Fibroblast of peridontal ligament (primary cell): ENCODE results near the gene AARS2.
A peak's percentile ranks its signal among the peaks of the same experiment; 100 is the strongest.

Experiments
- DNase-seq: peaks from one replicate; pipeline ENCODE4 v3.0.0-alpha.2; 2010; ENCODE audit errors: extremely low read depth

AARS2 gene

DNA sequence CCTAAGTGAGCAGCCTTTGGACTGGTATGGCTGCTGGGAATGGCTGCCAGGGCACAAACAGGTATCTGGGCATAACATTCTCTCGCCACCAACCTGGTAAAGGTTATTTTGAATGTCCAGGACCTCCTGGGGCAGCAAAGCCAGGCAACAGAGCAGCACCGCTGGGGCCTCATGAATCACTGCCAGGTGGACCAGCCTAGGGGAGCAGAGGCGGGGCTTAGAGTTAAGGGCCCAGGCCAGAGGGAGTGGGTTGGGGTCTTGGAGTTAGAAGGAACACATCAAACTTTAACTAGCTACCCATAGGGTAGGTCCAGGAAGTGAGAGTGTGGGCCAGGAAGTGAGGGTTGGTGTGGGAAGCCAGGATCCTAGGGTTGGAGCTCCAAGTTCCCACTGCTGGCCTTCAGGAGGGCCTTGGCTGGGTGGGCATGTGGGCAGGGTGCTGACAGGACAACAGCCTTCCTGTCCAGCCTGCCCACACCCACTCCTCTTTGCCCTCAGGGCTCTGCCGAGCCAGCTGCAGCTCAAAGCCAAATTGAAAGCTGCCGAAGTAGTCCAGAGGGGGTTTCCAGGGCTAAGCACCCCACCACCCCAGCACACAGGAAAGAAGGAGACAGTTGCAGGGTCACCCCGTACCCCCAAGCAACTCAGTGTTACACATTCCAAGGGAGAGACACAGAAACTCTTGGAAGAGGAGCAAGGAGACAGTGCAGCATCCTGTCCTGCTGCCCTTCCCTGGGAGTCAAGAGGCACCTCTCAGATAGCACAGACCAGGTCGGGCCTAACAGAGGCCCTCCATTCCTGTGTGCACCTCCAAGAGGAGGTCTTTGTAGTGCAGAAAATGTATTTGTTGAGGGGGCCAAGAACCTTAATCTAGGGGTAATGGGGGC lies 50.4 kb downstream of the AARS2 start:
- DNase-seq: no peak

DNA sequence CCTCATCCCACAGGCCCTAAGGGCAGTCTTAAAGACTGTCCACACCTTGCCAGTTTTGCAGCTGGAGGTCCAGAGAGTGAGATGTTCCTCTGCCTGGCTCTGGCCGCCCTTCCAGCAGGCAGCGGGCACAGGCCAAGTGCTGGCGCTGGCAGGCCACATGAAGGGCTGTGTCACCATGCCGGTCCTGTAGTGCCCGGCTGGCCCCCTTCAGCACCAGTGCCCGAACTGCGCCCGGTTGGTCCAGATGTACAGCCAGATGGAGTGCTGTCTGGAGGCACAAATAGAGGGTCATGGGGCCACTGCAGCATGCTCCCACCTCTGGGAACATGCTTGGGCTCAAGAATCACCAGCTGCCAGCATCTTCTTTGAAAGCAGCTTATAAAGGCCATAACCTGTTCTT lies 51.6 kb downstream of the AARS2 start:
- DNase-seq: no peak

DNA sequence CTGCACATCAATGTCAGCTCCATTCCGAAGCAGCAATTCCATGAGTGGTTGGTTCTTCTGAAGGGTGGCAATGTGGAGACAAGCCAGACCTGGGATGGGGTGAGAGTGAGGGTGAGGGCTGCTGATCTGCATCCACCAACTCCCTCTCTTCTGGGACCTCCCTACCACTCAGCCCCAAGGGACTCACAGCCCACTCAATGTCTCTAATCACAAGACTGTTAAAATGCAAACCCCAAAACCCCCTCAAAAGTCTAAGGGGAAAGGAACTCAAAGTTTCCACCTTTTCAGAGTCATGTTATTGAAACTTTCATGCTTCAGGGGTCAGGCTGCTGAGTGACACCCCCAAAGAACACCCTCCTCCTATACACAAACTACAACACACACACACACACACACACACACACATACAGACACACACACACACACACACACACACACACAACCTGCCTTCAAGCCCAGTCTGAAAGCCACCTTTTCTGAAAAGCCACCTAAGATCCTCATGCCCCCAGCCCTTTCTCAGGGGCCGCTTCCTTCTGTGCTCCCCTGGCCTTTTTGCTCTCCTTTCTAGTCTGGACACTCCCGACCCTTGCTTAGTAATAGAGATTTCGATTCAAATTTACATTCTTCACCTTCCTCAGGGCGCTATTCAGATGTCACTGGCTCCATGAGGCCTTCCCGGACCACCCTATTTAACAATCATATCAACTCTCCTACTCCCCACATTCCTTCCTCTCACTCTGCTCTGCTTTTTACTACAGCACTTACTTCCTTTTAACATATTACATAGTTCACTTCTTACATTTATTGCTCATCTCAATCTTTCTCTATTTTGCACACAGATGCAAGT lies 52.5 kb downstream of the AARS2 start:
- no peak for DNase-seq

DNA sequence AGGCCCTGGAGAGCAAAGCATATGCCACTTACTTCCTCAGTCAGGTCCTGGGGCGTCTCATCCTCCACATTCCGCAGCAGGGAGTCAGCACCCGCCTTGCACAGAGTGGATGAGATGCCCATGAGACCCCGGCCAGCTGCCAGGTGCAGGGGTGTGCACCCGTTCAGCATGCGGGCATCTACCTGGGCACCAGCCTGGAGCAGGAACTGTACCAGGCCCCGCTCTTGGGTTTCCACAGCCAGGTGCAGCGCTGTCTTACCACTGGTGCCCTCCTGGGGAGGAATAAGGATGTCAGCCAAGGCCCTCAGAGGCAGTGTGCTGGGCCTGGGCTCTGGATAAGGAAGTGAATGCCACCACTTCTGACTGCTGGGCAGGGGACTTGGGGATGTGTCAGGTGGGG lies 53.1 kb downstream of the AARS2 start:
- DNase-seq: no peak

DNA sequence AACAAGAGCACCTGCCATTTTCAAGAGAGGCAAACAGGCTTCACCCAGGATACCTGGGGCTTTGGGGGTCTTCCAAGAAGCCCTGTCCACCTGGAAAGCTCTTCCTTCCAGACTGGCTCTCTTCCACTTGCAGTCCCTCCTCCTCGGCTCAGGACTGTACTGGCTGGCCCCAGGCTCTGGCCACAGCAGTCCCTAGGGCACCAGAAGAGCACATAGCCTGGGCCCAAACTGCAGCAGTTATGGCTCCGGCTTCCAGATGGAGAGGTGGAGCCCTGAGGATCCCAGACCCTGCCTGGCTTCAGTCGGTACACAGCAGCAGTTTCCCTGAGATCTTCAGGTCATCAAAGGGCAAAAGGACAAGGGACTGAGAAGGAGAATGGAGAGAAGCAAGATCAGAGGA lies 54.2 kb downstream of the AARS2 start:
- DNase-seq: no peak

DNA sequence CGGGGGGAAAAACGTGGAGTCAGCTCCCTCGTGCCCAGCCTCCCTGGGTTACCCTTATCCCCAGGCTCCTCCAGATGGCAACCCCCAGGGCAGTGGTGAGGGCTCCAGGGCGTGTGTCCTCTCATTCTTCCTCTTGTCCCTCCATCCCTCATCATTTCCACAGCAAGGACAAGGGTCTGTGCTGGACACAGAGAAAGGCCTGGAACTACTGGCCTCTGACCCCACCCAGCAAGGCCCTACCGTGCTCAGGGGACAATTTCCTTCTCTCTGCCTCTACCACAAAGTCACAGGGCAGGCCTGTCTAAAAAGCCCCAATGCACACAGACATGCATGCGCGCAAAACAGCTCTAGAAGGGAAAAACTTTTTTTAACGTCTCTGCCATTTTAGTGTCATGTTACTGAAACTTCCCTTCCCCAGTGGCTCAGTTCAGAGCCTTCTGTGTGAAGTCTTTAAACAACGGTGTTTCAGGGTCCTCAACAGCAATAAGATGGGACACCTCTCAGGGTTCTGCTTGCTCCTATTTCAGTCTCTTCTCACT lies 54.8 kb downstream of the AARS2 start:
- DNase-seq: no peak

DNA sequence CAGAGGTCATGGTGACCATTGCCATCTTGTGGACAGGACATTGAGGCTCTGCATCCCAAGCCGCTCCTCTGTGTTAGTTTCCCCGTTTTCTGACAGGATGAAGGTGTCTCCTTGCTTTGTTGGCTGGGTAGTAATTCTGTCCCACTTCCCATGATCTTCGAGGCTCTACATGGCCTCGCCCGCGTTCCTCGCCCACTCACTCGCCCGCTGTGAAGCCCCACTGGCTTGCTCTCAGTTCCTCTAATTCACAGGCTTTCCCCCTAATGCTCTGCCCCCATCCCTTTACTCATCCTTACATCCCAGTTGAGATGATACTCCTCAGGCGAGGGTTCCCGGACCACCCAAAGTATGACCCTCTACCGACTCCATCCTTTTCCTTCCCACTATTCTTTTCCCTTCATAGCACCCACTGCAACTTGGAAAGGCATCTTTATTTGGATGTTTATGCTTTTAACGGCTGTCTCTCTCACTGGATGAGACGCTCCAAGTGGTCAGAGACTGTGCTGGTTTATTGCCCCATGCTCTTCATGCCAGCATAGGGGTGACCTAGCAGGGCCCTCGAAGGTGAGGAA lies 55.3 kb downstream of the AARS2 start:
- DNase-seq: no peak

DNA sequence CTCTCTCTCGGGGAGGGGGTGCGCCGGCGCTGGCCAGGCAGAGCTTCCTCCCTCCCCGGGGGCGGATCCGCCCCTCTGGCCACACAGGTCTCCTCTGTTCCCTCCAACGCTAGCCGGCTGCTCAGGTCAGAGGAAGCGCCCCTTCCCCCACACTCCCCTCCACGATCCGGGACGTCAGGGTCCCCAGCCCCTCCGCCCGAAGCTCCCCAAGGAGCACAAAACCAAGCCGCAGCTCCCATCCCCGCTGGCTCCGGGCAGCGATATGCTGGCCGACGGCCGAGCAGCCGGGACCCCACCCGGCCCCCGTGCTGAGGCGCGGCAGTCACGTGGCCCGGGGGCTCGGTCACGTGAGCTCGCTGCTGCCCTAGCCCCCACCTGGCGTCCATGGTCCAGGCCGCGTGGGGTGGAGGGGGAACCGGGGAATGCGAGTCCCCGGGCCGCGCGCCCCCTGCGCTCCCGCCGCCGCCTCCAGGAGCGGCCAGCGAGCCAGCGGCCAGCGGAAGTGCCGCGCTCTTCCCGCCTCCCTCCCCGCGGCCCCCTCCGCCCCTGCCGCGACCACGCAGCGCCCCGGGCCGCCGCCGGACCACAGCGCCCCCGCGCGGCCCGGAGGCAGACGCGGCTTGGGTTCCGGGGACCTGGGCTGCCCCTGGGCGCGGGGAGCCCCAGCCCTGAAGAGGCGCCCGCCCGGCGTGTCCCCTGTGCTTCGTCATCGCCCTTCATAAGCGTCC lies 56.0 kb downstream of the AARS2 start, which contains the start of gene SLC35B2:
TSS of gene SLC35B2 (minus strand) at position 504 of the 728 bp plus-strand sequence. CDS start at position 386, 118 bp downstream.
- DNase-seq: peak; percentile 45

DNA sequence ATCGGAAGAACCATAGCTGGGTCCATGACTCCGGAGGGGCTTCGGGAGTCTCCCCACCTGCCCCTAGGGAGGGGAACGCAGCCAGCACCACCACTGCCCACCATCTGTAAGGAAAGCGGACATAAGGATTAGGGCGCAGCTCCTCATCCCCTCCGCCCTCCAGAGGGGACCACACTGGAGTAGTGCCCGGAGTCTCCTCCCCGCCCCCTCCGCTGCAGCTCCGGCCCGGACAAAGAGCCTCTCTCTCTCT lies 56.4 kb downstream of the AARS2 start:
- DNase-seq: no peak

DNA sequence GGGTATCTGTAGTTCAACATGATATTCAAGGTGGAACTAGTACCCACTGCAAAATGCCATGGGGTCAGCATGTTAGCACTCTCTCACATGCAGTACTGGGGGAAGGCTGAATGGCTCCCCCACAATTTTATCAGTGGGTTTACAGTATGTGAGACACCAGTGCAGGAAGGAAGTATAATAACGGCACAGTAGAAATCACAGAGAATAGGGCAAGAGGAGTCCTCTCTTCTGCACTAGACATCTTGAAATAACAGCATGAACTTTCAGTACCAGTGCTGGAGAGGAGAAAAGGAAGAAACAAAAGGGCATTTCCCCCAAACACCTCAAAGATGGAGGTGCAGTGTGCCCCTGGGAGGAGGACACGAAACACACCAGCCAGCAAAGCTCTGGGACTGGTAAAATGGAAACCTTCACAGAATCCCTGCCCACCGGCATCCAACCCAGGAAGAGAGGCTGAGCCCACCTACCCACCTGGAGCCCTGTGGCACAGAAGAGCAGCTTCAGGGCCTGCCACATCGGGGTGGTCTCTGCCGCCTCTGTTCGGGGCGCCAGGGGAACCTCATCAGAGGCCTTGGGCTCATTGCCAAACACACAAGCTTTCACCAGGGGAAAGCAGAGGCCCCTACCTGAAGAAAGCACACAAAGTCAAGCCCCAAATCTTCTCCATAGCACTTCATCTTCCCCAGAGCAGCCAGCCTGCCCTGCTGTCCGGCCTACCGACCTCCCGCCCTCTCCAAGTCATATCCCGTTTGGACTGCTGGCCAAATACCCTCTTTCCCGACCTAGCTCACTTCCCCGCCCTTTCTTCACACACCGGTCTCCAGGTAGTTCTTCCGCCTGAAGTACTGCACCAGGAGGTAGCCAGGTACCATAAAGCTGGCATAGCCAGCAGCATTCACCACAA lies 57.0 kb downstream of the AARS2 start:
- no peak for DNase-seq

DNA sequence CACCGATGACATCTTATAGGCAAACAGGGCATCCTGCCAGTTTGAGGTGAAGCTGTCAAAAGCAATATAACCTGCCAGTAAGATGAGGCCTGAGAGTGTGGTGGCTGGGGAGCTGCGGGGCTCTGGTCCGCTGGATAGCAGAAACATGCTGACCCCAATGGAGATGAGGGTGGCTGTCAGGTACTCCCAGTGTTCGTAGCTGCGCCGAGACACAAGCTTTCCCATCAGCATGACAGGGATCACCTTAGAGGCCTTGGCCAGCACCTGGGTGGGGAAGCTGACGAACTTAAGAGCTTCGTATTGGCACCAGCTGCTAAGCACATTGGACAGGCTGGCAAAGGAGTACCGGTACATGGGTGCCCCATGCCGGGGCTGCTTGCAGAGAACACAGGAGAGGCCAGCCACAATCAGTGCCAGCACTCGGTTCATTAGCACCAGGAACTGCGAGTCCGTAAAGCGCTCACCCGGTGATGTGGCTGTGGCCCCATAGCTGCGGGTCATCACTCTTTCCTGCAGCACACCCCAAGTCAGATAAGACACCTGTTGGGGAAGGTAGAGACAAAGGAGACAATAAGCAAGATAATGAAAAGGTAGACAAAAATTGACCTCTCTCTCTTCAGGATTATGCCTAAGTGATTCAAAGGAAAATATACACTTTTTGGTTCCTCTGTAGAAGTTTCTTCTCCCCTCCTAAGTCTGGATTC lies 57.9 kb downstream of the AARS2 start:
- DNase-seq: no peak

DNA sequence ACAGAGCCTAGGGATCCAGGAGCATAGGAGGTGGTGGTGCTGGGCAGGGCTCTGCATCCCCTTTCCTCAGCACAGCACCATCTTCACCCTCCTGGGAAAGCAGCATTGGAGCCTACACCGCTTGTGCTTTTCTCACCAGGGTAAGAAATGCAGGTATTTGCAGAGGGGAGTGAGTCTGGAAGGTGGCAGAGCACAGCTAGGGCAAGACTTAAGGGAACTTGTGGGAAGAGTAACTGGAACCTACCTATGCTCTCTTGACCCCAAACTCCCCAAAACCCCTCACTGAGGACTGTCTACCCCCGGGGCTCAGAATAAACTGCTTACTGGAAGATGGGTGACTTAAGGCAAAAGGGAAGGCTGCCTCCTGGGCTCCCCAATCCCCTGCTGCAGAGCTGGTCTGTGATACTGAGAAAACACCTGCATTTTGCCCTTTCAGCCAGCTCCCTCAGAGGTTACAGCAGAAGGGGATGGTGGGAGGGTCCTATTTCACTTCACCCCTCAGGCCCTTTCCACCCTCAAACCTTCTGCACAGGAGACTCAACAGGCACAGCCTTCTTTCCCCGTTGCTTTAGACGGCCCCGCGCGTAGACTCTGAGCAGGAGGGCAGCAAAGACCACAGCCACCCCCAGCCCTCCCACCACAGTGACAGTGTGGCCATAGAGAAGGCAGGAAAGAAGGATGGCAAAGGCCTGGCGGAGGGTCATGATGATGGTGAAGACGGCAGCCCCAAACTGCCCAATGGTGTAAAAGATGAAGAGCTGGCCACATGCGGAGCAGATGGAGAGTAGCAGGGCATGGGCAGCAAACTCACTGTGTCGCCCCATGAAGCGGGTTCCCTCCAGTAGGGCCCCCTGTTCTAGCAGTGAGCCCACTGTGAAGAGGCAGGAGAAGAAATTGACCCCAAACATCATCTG lies 58.7 kb downstream of the AARS2 start:
- DNase-seq: no peak

DNA sequence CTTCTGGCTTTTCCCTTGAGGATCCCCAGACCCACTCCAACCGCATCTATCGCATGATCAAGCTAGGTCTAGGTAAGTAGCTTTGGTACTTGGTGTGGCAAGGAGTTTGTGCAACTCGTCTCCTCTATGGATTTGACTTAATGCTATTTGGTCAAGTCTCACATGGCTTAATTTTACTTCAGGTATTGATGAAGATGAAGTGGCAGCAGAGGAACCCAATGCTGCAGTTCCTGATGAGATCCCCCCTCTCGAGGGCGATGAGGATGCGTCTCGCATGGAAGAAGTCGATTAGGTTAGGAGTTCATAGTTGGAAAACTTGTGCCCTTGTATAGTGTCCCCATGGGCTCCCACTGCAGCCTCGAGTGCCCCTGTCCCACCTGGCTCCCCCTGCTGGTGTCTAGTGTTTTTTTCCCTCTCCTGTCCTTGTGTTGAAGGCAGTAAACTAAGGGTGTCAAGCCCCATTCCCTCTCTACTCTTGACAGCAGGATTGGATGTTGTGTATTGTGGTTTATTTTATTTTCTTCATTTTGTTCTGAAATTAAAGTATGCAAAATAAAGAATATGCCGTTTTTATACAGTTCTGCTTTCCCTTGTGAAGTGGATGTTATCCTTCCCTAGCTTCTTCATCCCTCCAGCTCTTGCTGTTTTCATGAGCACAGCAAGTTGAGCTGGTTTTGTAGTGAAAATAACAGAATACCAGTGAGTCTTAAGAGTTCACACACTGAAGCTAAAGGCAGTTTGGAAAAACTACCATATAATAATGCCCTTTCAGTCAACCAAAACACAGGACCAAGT lies 59.6 kb downstream of the AARS2 start:
- peak; percentile 30 for DNase-seq

DNA sequence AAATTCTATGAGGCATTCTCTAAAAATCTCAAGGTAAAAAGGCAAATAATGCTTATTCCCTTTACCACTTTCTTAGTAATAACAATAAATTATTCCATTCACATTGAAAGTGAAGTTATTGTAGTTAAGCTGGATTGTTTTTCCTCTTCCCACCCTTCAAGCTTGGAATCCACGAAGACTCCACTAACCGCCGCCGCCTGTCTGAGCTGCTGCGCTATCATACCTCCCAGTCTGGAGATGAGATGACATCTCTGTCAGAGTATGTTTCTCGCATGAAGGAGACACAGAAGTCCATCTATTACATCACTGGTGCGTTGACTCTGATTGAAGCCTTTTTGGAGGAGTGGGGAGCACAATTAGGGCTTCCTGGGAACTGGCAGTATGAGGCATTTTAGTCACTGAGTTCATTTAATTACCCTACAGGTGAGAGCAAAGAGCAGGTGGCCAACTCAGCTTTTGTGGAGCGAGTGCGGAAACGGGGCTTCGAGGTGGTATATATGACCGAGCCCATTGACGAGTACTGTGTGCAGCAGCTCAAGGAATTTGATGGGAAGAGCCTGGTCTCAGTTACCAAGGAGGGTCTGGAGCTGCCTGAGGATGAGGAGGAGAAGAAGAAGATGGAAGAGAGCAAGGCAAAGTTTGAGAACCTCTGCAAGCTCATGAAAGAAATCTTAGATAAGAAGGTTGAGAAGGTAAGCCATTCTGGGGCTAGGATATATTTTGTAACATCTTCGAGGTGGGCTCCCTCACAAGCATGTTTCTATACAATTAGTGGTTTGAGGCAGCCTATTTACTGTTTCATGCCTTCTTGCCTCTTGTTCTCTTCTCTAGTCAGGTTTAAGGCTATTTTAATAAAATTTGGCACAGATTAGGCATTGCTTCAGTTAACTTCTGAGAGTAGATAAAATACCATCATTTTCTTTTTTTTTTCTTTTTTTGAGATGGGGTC lies 61.3 kb downstream of the AARS2 start:
- no peak for DNase-seq

DNA sequence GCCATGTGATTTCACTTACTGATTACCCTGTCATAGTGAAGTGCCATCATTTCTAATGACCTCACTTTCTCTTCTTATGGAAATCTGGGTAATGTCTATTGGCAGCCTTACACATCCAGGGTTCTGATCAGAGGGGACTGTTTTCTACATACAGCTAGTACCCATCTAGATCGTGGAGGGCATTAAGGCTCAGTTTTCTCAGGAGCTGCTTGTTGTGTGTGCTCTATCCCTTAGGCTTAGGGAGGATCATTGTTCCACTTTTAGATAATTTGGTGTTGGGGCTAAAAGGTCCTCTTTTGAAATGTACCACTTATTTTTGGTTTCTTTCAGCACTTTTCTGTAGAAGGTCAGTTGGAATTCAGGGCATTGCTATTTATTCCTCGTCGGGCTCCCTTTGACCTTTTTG lies 62.4 kb downstream of the AARS2 start:
- no peak for DNase-seq

DNA sequence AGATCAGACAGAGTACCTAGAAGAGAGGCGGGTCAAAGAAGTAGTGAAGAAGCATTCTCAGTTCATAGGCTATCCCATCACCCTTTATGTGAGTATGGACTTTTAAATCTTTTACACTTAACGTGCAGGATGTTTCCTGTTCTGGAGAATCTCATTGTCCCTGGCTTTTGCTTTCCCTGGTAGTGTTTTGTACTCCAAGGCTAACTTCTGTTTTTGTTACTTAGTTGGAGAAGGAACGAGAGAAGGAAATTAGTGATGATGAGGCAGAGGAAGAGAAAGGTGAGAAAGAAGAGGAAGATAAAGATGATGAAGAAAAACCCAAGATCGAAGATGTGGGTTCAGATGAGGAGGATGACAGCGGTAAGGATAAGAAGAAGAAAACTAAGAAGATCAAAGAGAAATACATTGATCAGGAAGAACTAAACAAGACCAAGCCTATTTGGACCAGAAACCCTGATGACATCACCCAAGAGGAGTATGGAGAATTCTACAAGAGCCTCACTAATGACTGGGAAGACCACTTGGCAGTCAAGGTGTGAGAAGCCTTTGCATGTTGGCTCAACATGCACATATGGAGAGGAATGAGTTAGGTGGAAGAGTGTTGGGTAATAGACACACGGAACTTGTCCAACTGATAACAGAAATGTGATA lies 63.0 kb downstream of the AARS2 start:
- no peak for DNase-seq
